Stimulated activated CD4-positive, alpha-beta T cell treated with anti-CD3 and anti-CD28 coated beads, Interleukin-2, amount 100 ng/mL, for 48 hours (primary cell): ENCODE data around the gene ELMO1.
A peak's percentile ranks its signal among the peaks of the same experiment; 100 is the strongest.

Source experiments
- DNase-seq, 2 donors: peaks; one replicate each; pipeline ENCODE4 v3.0.0-alpha.2; 2020

ELMO1 gene

DNA sequence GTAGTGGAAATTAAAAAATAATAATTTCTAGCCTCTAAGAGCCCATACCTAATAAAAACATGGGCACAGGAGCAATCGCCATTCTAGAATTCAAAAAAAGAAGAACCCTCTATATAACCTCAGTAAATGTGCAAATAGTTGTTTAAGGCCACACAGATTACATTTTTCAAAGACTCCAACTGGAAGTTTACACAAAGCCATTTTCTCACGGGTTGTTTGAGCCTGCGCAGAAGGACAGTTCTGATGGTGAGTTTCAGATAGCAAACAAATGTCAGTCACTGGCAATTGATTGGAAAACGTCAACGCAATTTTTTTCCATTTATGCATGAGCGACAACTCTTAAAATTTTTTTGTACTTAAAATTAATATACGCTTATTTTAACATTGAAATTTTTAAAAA lies 23.0 kb upstream of the ELMO1 start:
- DNase-seq = no peak

DNA sequence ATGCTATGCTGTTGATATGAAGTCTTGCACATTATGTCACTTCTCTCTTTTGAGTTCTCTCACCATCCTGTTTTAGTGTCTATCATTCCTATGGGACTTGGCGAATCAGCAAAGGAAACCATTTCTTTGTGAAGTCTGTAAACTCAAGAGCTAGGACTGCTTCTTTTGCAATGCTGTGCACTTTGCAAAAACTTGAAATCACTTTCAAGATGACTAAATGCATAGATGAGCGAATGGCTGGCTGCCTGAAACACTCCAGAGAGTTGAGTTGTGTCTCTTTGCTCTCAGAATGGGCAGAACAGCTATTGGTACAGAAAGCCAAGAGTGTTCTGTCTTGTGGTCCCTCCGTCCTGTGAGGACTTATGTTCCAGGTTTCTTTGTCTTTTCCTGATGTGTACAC lies 18.3 kb upstream of the ELMO1 start:
- no peak for DNase-seq

DNA sequence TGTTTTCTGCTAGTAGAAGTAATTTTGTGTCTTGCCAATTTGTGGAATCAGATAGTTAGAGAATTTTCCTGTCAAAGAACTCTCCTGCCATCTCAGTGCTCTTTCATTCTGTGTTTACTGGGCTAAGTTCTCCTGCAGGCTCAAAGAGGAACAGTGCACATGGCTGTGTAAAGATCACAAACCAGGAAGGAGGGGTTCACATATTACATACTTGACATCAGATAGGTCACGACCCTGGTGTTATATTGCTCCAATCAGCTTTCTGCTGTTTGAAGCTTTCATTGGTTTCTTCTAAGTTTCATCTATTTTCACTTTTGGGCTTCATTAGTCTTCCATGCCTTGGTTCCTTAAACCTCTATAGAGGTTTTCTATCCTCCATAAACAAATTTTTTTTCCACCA lies 13.5 kb upstream of the ELMO1 start:
- DNase-seq = no peak

GRCh38 chr7:37455081-37455480 lies 6.4 kb upstream of the ELMO1 start:
- DNase-seq = no peak

DNA sequence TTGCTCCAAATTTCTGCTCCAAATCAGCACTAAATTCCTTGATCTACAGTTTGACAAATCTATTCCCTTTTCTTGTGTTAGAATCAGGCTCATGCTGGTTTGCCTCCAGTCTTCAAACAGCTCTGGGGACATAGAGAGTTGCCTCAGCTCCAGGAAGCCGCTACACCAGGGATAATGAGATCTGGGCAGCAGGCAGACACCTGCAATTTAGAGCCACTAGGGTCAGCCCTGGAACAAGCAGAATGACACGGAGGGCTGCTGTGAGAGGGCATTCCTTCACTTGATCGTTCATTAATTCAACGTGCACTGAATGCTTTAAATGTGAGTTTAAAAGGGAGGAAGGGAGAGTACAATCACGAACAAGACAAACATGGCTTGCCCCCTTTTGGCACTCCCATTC lies 3.7 kb upstream of the ELMO1 start:
- no peak for DNase-seq

DNA sequence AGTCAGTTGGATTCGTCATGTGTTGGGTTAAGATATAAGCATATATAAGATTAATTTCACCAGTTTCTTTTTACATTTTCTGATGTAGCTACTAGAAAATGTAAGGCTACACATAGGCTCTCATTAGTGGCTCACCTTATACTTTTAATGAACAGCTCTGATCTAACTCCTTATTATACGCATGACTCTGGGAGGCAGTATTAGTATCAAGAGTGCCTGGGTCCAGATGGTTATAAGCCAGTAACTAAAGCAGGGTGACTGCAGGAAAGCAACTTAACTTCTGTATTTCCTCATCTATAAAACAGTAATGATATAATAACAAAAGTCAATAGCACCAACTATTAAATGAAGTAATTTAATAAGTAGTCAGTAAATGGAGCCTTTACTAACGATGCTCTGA lies 1.4 kb upstream of the ELMO1 start:
- DNase-seq = no peak

DNA sequence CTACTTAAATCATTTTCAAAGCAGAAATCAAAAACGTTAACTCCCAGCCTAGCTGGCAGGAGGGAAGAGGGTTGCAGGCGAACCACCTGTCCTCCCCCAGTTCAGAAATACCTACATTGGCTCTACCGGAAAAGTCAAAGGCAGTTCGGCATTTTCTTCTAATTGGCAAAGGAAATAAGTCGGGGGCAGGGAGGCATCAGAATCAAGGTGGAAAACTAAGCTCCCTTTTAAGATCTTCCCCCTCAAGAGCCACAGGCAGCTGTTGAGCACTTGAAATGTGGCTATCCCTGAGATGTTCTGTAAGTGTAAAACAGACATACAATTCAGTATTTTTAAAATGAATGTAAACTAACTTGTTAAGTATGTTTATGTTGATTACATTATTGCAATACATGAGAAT lies 957 bp upstream of the ELMO1 start:
- no peak for DNase-seq

DNA sequence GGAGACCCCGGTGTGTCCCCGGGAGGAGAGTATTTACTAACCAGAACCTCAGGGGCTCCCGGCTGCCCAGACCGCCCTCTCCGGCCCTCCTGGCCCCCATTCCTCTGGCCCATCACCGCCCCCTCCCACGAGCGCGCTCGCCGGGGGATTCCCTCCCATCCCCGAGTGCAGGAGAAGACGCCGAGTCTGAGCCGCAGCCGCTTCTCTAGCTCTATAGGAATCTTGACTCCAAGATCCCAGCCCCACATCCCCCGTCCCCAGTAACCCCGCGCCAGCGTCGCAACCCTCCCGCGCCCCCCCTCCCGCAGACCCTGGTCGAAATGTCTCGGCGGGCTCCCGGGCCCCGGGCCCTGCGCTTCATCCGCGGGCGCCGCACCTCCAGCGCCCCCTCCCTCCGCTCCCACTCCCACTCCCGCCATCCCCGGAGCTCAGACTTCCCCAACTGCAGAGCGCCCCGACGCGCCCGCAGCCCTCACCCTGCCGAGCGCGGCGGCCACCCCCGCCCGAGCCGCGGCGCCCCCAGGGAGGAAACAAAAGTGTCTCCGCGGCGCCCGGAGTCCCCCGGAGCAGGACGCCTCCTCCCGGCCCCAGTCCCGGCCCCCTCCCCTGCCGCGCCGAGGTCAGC lies 541 bp downstream of the ELMO1 start:
- DNase-seq = peak in 1 of 2 donors; percentile 27

DNA sequence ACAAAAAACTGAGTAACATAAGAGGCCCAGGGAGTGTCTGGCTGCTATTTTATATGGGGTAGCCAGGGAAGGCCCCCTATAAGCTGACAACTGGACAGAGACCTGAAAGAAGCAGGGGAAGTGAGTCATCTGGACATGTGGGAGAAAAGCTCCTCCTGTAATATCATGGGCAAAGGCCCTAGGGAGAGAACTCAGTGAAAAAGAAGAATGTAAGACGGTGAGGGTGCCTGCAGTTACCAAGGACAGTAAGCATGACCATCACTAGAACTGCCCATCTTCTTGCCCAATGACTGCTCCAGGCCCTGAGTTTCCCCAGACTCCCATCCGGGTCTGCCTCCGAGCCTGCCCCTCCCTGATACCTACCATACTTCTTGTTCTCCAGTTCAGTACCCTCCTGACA lies 2.3 kb downstream of the ELMO1 start:
- DNase-seq = no peak

DNA sequence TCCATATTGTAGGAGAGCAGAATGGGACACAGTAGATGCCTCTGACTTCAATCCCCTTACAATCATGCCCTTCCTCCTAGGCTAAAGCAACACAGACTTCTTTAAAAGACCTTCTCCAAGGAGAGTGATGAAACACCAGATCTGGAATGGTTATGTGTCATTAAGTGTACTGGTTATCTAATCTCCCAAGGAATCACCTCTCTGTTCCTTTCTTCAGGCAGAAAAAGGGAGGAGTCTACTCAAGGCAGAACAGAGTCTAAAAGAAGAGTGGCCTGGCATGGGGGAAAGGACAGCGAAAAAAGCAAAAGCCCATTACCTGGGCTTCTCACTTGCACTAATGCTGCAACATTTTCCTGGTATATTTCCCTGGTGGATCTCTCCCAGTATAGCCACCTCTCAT lies 2.9 kb downstream of the ELMO1 start:
- no peak for DNase-seq

DNA sequence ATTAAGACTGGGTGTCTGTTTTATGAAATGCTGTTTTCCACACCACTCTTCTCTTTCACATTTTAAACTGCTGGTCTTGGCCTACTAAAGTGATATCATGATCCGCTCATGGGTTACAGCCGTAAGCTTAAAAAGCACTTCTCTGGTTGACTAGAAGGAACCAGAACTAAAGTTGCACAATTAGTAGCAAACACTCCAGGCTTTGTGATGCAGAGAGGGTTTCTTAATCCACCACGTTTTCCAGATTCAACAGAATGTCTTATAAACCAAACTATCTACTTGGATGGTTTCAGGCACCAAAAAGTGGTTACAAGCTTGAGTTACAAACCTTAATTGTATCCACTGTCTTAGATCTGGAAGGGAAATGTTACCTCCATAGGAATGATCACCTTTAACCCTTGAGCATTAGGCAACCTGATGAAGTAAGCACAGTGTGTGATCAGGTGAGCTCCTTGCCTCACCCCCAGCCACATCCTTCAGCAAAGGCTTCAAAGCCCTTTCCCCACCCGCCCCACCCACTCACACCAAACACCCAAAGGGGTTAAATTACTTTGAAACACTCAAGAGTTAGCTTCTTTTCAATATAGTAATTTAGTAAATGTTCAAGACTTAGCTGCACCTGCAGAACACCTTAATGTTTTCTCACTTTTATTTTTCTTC lies 3.5 kb downstream of the ELMO1 start:
- no peak for DNase-seq

DNA sequence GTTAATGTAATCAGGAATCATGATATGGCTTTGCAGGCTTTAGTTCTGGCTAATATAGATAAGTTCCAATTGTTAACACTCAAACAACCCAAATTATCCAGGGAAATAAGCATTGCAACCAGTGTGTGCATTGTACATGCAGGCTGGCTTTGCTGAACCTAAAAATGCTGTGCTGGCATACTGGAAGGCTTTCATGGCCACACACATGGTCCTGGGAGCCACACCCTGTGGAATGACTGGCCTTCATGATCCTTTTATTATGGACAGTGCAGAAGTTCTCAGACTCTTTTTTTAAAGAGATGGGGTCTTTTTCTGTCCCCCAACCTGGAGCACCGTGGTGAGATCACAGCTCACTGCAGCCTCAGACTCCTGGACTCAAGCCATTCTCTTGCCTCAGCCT lies 5.0 kb downstream of the ELMO1 start:
- DNase-seq = no peak

- no peak for DNase-seq
Observed at GRCh38 chr7:37442268-37442667, 6.4 kb downstream of the ELMO1 start.

DNA sequence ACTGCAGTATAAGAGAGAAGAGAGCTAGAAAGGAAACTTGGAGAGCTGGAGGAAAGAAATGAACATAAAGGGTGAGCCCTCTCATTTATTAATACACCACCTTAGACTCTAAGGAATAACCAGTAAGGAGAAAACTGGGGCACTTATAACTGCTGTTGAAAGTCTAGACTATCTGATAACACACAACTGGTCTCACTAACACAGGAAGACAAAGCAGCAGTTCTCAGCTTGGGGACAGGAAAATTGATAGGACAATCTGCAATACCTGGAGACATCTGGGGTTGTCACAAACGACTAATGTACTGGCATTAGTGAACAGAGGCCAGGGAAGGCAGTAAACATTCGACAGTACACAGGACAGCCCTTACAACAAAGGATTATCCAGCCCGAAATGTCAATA lies 6.8 kb downstream of the ELMO1 start:
- no peak for DNase-seq

DNA sequence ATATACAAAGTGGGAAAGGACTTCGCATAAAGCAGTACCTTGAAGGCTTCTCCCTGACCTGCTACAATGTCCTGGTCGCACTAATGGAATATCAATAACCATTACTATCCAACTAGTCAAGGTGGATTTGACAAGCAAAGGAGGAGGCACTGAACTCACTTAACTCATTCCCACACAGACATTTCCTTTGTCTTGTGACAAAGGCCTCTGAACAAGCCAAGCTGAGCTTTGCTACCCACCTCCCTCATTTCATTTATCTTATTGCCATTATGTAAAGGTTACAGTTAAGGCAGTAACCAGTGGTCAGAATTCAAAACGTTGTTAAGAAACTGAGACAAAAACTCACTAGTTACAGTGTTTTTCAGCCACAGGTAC lies 7.3 kb downstream of the ELMO1 start:
- no peak for DNase-seq

DNA sequence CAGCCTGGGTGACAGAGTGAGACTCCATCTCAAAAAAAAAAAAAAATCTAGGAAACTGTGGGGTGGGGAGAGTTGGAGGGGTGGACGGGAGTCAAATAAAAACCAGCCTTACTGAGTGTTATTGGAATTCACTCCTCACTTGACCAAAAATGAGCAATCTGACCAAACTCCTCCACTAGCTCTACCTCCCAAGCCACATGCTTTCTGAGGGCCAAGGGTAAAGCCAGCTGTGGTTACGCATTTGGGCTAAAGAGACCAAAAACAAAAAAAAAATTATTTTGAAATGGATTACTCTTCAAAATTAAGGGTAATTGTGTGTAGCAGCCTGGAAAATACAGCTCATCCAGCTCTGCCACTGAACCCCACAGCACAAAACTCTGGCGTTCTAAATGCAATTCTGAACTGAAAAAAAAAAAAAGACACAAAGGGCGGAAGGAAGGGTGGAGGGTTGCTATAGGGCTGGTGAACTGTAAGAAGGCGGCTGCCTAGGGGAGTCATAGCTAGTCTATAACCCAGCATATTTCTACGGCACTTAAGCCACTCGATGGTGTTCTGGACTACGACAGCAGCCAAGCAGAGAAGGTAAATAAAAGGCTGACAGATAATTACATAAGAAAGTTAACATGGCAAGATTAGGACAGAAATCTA lies 7.8 kb downstream of the ELMO1 start:
- DNase-seq = peak; percentile 21 to 30

DNA sequence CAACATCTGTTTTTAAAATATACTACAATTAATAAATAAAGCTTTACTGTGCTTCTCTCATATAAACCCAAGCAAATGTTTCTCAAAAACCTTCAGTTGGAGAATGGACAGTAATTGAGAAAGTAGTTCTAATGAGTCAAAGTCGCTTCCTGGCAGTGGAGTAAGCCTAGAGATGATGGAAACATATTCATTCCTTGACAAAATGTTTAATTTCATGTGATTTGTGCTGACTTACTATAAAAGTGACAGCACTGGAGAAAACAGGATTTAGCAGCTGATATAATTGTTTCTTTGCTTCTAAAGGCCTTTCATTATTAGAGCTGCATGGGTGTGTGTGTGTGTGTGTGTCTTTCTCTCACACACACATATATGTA lies 9.0 kb downstream of the ELMO1 start:
- DNase-seq = no peak

GRCh38 chr7:37438906-37439652 lies 9.6 kb downstream of the ELMO1 start:
- no peak for DNase-seq

- DNase-seq = no peak
Observed at GRCh38 chr7:37435156-37435855, 13.4 kb downstream of the ELMO1 start.

- DNase-seq = no peak
Observed at GRCh38 chr7:37434529-37434928, 14.1 kb downstream of the ELMO1 start.

GRCh38 chr7:37433166-37433565 lies 15.5 kb downstream of the ELMO1 start:
- DNase-seq = no peak

DNA sequence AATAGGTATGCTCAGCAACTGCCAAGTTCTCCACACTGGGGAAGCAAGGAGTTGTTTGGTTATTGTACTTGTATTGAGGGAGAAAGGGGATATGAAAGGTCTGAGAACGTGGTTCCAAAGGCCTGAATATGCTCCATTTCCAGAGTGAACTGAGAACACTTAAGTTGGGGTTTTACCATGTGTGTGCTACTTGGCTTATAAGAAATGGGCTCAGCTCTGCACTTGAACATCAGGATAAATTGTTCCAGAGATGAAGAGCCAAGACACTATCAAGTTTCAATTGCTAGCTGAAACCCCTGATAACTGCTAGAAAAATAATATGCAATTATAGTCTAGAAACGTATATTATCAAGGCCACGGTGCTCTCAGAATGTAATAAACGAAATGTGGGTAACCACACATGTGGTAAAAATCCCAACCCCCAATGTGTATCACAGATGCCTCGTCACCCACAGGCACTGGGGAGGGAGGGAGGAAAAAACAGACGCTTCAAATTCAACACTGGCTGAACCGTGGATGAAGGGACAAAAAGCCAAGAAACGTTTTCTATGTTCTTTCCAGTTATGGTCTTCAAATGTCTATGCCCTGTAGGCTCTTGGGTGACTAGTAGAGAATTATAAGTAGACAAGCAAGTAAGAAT lies 16.3 kb downstream of the ELMO1 start:
- peak in 1 of 2 donors; percentile 32 for DNase-seq

- DNase-seq = no peak
Observed at GRCh38 chr7:37431413-37431812, 17.3 kb downstream of the ELMO1 start.
